ENCODE measurements around the gene BEND5.

The BEND5 gene

GRCh38 chr1:48776393-48777218 lies at the start of gene BEND5:
Gene BEND5 (minus strand): TSS chr1:48776891. CDS start chr1:48776831, 60 bp downstream.
- DNase-seq = peak; percentile 31

- DNase-seq = no peak
Observed at GRCh38 chr1:48823168-48823567, 46.5 kb upstream of the BEND5 start.

- no peak for DNase-seq
Observed at GRCh38 chr1:48820491-48820890, 43.8 kb upstream of the BEND5 start.

- DNase-seq = no peak
Observed at GRCh38 chr1:48817505-48818114, 40.9 kb upstream of the BEND5 start.

GRCh38 chr1:48810740-48811139 lies 34.0 kb upstream of the BEND5 start:
- no peak for DNase-seq

GRCh38 chr1:48808496-48808895 lies 31.8 kb upstream of the BEND5 start:
- DNase-seq = no peak

- no peak for DNase-seq
Observed at GRCh38 chr1:48807554-48808260, 31.0 kb upstream of the BEND5 start.

GRCh38 chr1:48803474-48803873 lies 26.8 kb upstream of the BEND5 start:
- no peak for DNase-seq

- DNase-seq = no peak
Observed at GRCh38 chr1:48794816-48795215, 18.1 kb upstream of the BEND5 start.

GRCh38 chr1:48793863-48794262 lies 17.2 kb upstream of the BEND5 start:
- no peak for DNase-seq

- DNase-seq = no peak
Observed at GRCh38 chr1:48792961-48793360, 16.3 kb upstream of the BEND5 start.

GRCh38 chr1:48790397-48790796 lies 13.7 kb upstream of the BEND5 start:
- no peak for DNase-seq

GRCh38 chr1:48789903-48790302 lies 13.2 kb upstream of the BEND5 start:
- DNase-seq = no peak

GRCh38 chr1:48785869-48786268 lies 9.2 kb upstream of the BEND5 start:
- DNase-seq = no peak

- DNase-seq = no peak
Observed at GRCh38 chr1:48784301-48784700, 7.6 kb upstream of the BEND5 start.

GRCh38 chr1:48777219-48777895 lies 666 bp upstream of the BEND5 start:
- DNase-seq = no peak

- DNase-seq = no peak
Observed at GRCh38 chr1:48775831-48776392, 779 bp downstream of the BEND5 start.

- no peak for DNase-seq
Observed at GRCh38 chr1:48773133-48773532, 3.6 kb downstream of the BEND5 start.

- no peak for DNase-seq
Observed at GRCh38 chr1:48772211-48772610, 4.5 kb downstream of the BEND5 start.

GRCh38 chr1:48771561-48771960 lies 5.1 kb downstream of the BEND5 start:
- no peak for DNase-seq

- no peak for DNase-seq
Observed at GRCh38 chr1:48767975-48768510, 8.6 kb downstream of the BEND5 start.

GRCh38 chr1:48765335-48765734 lies 11.4 kb downstream of the BEND5 start:
- no peak for DNase-seq

GRCh38 chr1:48761986-48762385 lies 14.7 kb downstream of the BEND5 start:
- no peak for DNase-seq

Data from NCI-H1436 treated with DMSO at 0.1 percent for 48 hours (cell line).